Calu3 (cell line): ENCODE measurements around the gene TMEM138. TPM values are rescaled to one million over a fixed set of nuclear protein-coding genes. Genes with fewer than 3 reads are reported as not detected.

Source experiments
- BruUV-seq: library from RNA; stranded (reverse); fragments of 400-500 nt; replicated peaks from 2 replicates; lab custom pipeline; 2021; lab: Mats Ljungman, UMichigan
- CTCF ChIA-PET: fragments of 300-600 bp; sonication (Branson Sonifier 250); formaldehyde crosslinking; loops from one replicate; lab custom pipeline; 2022; ENCODE audit warnings: antibody characterized with exemption; lab: Charles Lee
- DNase-seq: peaks from one replicate; pipeline ENCODE4 v3.0.0; 2022
- H3K27ac Mint-ChIP-seq: one replicate; pipeline ENCODE4 v1.8.0; 2022; ENCODE audit warnings: mixed read lengths; ENCODE audit not compliant: unreplicated experiment
- H3K27me3 Mint-ChIP-seq: one replicate; pipeline ENCODE4 v1.8.0; 2022; ENCODE audit warnings: mixed read lengths; ENCODE audit not compliant: unreplicated experiment
- H3K36me3 Mint-ChIP-seq: one replicate; pipeline ENCODE4 v1.8.0; 2022; ENCODE audit warnings: mild to moderate bottlenecking, moderate library complexity, mixed read lengths; ENCODE audit not compliant: insufficient read depth, unreplicated experiment
- H3K4me1 Mint-ChIP-seq: one replicate; pipeline ENCODE4 v1.8.0; 2022; ENCODE audit warnings: mild to moderate bottlenecking, low read depth, mixed read lengths; ENCODE audit not compliant: unreplicated experiment
- H3K4me3 Mint-ChIP-seq: one replicate; pipeline ENCODE4 v1.8.0; 2022; ENCODE audit warnings: mild to moderate bottlenecking, low read depth, moderate library complexity, mixed read lengths; ENCODE audit not compliant: unreplicated experiment
- H3K9me3 Mint-ChIP-seq: one replicate; pipeline ENCODE4 v1.8.0; 2022; ENCODE audit warnings: low read depth, mixed read lengths; ENCODE audit not compliant: unreplicated experiment
- CTCF ChIP-seq: fragments of 200-600 bp; IDR thresholded peaks from one replicate; pipeline ENCODE4 v1.8.0; 2022; ENCODE audit warnings: antibody characterized with exemption; ENCODE audit not compliant: unreplicated experiment
- intact Hi-C: fragments of 100-400 bp; cut with micrococcal nuclease; formaldehyde crosslinking; loops from one replicate; pipeline ENCODE4 v1.10.0; 2022; ENCODE audit not compliant: unreplicated experiment
- total RNA-seq: library from RNA; stranded (reverse); gene quantifications from 2 replicates; pipeline ENCODE4 v1.2.3, GENCODE V29; 2022

Gene TMEM138
- total RNA-seq, 1 experiment from 2014 or later = 51.6 TPM

DNA sequence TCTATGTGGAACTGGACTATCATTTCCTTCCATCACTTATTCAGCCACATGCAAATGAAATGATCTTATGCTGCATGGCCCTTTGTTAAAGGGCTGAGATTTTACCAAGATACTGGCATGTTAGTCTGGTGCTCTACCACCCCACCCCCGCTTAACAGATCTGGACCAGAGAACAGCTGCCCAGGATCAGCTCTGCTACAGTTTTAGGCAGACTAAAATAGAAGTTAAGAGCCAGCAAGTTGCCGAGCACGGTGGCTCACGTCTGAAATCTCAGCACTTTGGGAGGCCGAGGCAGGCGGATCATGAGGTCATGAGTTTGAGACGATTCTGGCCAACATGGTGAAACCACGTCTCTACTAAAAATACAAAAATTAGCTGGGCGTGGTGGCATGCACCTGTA lies 33.8 kb upstream of the TMEM138 start:
- Mint-ChIP-seq H3K4me1 (peaks cover 13% of the 10 kb centered on the region), H3K27me3 (no peaks in the 10 kb centered on the region), H3K36me3 (peaks cover 66% of the 10 kb centered on the region), H3K4me3 (no peak overlapping the region), H3K9me3 (no peaks in the 10 kb centered on the region), H3K27ac (no peak overlapping the region)
- no peak for DNase-seq
- no peak for TF ChIP-seq CTCF
- CTCF ChIA-PET = no interaction called here
- intact Hi-C loops = no loop called here
- BruUV-seq = no TSS peak

DNA sequence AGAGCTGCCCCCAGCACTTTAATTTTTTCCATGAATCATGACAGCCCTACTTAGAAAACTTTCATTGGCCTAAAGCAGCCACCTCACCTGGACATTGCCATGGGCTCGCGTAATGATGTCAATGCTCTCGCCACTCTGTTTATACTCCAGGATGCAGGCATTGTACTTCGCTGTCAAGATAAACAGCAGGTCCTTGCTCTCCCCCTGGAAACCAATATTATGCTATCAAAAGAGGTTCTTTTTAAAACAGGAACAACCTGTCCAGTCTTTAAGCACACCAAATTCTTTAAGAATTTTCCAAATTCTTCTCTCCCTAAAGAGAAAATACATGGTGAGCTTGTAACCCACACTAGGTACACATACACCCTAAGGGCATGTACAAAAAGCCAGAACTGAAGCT lies 32.3 kb upstream of the TMEM138 start:
- Mint-ChIP-seq H3K27me3 (no peaks in the 10 kb centered on the region), H3K36me3 (peaks cover 64% of the 10 kb centered on the region), H3K27ac (no peak overlapping the region), H3K4me1 (peaks cover 13% of the 10 kb centered on the region), H3K9me3 (no peaks in the 10 kb centered on the region), H3K4me3 (no peak overlapping the region)
- intact Hi-C loops = loop anchor here (10.0 kb wide), 1 partner anchor 75 kb away; no protein-coding TSS in a partner anchor
- no TSS peak for BruUV-seq
- CTCF ChIA-PET = no interaction called here
- DNase-seq = no peak
- no peak for TF ChIP-seq CTCF

- intact Hi-C loops = loop anchor here (10.0 kb wide), 1 partner anchor 77 kb away; no protein-coding TSS in a partner anchor
- BruUV-seq = no TSS peak
- CTCF ChIA-PET = no interaction called here
- peak overlapping the region; percentile 90 for H3K27ac Mint-ChIP-seq
- no peaks in the 10 kb centered on the region for H3K27me3 Mint-ChIP-seq
- H3K4me3 Mint-ChIP-seq = peak overlapping the region; percentile 87
- H3K9me3 Mint-ChIP-seq = no peaks in the 10 kb centered on the region
- H3K36me3 Mint-ChIP-seq = peaks cover 46% of the 10 kb centered on the region
- no peak for DNase-seq
- H3K4me1 Mint-ChIP-seq = peaks cover 13% of the 10 kb centered on the region
- TF ChIP-seq CTCF = no peak
These were observed 30.5 kb upstream of the TMEM138 start for GRCh38 chr11:61331651-61332050.

DNA sequence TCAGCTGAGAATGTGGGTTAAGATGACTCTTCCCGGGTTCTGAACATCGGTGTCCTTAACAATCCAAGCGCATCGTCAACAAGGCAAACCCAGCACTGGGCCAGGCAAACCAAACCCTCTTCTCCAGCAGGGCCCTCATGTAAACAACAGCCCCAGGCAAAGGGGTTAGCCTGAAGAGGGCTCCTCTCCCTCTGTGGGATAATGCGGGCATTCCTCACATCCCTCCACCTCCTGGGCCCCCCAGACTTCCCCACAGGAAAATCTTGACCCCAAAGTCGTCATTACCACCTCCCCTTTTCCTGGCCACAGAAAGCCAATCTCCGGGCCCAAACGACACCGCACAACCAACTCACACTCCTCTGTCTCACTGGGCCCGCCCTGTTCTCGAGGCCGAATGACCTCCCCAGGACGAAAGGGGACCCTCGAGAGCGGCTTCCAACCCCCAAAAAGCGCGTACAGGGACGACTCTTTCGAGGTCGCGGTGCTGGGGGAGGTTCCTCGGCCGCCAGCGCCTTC lies 29.8 kb upstream of the TMEM138 start:
- H3K27ac Mint-ChIP-seq = peak overlapping the region; percentile 90
- peaks cover 13% of the 10 kb centered on the region for H3K4me1 Mint-ChIP-seq
- no TSS peak for BruUV-seq
- peak overlapping the region; percentile 87 for H3K4me3 Mint-ChIP-seq
- no peak for TF ChIP-seq CTCF
- H3K36me3 Mint-ChIP-seq = peaks cover 51% of the 10 kb centered on the region
- H3K27me3 Mint-ChIP-seq = no peaks in the 10 kb centered on the region
- intact Hi-C loops = loop anchor here (10.0 kb wide), 1 partner anchor 78 kb away; no protein-coding TSS in a partner anchor
- no peak for DNase-seq
- CTCF ChIA-PET = no interaction called here
- no peaks in the 10 kb centered on the region for H3K9me3 Mint-ChIP-seq
